Measurements from ENCODE around the gene SAMD9L.
"Not testable (repeated sequence)": the region's sequence is repeated elsewhere in the genome, so short reads cannot be mapped to it uniquely, and the experiment has no call there.

The SAMD9L gene

GRCh38 chr7:93145354-93145753, 2.8 kb downstream of the SAMD9L start:
- DNase-seq = no peak

GRCh38 chr7:93142127-93142526, 6.1 kb downstream of the SAMD9L start:
- DNase-seq = no peak

DNA sequence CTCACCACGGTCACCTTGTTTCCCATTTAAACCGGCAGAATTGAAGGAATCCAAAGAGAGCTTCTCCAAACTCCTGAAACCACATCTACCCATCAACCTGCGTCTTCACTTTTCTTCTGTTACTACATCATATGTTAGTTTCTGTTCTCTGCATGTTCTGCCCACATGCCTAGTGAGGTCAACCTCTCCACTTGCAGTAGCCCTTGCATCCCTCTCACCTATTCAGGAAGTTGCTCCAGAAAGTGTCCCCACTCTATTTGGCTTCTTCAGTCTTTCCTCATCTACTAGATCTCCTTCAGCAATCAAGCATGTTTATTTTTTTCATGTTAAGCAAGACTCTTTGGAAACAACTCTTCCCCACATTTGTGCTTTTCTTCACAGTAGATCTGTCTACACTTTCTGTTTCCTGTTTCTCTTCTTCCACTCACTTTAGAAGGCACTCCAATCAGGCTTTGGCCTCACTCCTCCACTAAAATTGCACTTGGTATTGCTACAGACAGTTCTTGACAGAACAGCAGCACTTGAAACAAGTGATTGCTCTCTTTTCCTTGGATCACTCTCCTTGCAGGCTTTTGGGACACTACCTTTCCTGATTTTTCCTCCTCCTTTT, 7.5 kb downstream of the SAMD9L start:
- no peak for DNase-seq

DNA sequence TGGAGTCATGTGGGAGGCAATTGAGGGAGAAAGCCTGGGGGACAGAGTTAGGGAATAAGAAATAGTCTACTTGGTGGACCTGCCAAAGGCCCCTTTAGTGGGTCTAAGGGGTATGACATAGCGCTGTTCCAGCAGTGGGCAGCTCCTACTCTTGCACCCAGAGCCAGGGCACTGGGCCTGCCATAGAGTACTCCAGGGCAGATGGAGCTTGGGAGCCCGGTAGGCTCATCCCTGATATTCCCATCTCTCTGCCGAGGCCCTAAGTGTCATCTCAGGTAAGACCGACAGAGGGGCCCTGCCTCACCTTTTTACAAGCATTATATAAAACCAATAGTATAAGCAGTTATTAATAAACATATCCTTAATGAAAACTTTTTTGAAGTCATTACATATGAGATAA, 9.6 kb downstream of the SAMD9L start:
- DNase-seq = no peak

DNA sequence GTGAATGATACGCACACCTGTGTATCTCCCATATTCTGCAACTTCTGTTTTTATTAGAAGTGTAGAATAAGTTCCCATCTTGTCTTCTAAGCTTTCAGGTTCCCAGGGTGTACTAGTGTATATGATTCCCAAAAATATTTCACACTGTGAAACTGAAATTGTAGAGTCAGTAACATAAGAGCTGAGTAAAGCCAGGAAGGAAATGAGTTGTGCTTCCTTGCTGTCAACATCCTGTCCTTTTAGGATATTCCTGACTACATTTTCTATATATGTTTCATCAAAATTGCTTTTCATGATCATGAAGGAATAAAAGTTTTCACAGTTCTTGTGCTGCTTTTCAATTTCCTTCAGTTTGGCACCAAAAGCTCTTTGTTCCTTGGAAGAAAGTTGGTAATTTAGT, 15.2 kb downstream of the SAMD9L start:
- DNase-seq = no peak

- DNase-seq = no peak
Measured at GRCh38 chr7:93132216-93132615, 16.0 kb downstream of the SAMD9L start.

DNA sequence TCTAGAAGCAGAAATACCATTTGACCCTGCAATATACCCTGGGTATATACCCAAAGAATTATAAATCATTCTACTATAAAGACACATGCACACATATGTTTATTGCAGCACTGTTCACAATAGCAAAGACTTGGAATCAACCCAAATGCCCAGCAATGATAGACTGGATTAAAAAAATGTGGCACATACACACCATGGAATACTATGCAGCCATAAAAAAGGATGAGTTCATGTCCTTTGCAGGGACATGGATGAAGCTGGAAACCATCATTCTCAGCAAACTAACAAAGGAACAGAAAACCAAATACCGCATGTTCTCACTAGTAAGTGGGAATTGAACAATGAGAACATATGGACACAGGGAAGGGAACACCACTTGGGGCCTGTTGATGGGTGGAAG, 21.2 kb downstream of the SAMD9L start:
- DNase-seq = not testable (repeated sequence)

DNA sequence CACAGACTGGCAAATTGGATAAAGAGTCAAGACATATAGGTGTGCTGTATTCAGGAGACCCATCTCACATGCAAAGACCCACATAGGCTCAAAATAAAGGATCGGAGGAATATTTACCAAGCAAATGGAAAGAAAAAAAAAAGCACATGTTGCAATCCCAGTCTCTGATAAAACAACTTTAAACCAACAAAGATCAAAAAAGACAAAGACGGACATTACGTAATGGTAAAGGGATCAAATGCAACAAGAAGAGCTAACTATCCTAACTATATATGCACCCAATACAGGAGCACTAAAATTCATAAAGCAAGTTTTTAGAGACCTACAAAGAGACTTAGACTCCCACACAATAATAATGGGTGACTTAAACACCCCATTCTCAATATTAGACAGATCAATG, 24.7 kb downstream of the SAMD9L start:
- DNase-seq = not testable (repeated sequence)

- DNase-seq = no peak
Measured at GRCh38 chr7:93120592-93121549, 27.3 kb downstream of the SAMD9L start.

DNA sequence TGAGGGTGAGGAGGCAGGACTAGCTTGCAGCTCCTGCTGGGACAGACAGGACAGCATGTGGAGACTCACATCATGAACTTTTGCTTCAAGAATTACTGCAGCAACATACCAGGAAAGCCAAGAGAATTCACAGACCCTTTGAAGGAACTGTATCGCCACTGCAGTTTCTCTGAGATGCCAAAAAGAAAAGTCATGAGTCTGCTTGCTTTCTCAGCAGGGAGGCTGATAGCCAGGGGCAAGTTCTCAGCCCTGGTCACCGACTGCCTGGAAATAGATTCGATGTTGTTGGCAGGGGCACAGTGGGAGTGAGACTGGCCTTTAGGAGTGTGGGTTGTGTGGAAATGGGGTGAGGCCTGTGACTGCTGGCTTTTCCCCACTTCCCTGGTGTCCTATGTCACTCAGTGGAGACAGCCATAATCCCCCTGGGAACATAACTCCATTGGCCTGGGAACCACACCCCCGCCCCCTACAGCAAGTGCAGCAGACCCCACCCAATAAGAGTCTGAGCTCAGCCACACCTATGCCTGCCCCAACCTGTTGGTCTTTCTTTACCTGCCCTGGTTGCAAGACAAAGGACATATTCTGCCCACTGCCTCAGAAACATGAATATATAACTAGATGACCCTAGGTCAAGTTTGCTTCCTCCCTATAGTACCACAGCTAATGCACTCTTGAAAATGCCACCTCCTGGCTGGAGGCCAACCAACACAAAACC, 28.8 kb downstream of the SAMD9L start:
- DNase-seq = no peak

DNA sequence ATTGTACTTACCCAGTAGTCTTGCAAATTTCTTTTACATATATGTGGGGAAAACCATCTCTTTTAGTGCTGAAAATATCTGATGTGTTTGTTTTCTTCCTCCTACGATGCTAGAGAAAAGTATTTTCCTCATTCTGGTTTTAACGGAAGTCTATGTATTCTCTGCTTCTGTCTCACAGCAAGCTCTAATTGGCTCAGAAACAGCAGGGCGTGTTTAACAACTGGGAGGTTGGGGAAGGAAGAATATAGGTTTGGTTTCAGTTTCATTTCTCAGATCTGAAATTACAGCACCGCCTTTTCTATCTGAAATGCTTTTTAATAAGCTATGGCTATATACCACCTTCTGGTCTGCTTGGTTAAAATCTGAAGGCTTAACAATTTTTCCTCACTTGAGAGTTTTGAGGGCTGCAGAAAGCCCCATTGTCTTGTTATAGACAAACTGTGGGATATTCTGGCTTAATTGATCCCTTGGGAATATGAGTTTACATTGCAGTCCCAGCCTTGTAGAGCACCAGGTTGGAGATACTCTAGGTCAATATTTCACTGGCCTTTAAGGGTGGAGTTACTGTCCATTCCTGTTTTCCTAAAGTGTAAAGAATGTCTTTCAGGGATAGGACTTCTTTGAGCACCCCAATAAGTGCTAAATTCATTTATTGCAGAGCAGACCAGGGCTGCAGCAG, 30.2 kb downstream of the SAMD9L start, which contains the start of gene SAMD9:
SAMD9 (minus strand) TSS at position 128 of the 679 bp plus-strand sequence. CDS start 11,882 bp downstream, outside the sequence.
- peak; percentile 11 to 46 for DNase-seq

DNA sequence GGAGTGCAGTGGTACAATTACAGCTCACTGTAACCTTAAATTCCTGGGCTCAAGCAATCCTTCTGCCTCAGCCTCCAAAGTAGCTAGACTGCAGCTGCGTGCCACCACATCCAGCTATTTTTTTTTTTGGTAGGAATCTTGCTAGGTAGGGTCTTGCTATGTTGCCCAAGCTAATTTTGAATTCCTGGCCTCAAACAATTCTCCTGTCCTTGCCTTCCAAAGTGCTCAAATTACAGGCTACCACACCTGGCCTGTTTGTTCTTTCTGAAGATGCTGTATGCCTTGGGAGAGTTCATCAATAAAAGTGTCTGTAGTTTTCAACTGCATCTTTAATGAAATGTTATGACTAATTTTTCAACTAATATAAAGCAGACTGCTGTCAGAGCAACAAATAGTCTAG, 30.9 kb downstream of the SAMD9L start:
- no peak for DNase-seq

GRCh38 chr7:93115796-93116195, 32.4 kb downstream of the SAMD9L start:
- DNase-seq = peak; percentile 6 to 16

DNA sequence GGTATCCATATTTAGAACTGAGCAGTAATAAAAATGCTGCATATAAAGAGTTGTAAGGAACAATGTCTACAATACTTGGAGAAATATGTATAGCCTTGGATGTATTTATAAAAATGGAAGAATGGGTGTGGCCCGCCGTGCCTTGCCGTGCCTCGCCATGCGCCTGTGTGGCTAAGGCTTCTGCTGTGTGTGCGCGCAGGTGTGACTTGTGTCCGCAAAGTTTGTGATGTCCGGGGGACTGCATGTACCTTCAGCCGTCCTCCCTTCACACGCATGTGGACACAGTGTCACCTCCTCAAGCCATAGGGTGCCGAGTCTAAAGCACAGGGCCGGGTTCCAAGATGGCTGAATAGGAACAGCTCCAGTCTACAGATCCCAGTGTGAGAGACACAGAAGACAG, 40.2 kb downstream of the SAMD9L start:
- no peak for DNase-seq

GRCh38 chr7:93097388-93097787, 50.8 kb downstream of the SAMD9L start:
- DNase-seq = no peak

- DNase-seq = no peak
Measured at GRCh38 chr7:93092757-93093370, 55.3 kb downstream of the SAMD9L start.
